ENCODE measurements around the gene UHRF2.
"Not testable (repeated sequence)": the region's sequence is repeated elsewhere in the genome, so short reads cannot be mapped to it uniquely, and the experiment has no call there.

UHRF2 gene

DNA sequence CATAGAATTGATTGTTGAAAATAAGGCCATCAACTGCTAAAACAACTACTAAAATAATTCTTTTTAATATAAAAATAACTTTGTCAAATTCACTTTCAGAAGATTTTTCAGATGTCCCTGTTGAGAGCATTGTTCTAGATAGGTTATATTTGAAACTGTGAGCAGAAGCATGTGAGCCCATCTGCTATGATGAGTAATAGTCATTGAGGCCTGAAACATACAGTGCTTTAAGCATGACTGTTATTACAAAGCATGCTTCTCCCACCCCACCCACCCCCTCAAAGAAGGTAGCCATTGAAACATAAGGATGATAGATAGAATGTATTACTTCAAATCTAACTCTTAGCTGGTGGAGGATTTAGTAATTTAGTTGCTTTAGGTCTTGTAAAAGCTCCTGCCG lies 86.0 kb downstream of the UHRF2 start:
- no peak for DNase-seq

DNA sequence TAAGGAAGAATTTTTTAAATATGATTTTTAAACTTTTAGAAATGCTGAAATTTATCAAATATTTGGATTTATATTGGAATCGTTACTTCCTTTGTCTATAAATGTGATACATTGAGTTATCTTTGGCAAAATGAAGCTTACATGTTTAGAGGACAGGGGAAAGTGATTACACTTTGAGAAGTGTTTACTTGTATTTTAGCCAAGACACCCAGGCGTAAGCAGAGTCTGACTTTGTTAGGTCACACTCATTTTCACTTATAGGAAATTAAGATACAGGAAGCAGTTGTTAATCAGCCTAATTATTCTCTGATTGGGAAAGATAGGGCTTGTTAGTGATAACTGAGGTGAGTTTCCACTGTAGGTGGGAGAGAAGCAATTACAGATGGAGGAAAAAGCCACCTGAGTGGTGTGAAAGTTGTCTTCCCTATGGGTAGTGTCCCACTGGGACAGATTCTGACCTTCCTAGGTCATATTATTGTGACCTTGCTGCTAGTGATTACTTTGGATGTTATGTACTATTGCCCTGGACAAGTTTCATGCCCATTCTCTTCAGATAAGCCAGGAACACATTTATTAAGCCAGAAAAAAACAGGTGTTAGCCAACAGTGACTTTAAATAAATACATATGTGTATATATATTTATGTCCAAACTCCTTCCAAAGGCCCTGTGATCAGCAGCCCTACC lies 88.7 kb downstream of the UHRF2 start:
- DNase-seq, result no peak

DNA sequence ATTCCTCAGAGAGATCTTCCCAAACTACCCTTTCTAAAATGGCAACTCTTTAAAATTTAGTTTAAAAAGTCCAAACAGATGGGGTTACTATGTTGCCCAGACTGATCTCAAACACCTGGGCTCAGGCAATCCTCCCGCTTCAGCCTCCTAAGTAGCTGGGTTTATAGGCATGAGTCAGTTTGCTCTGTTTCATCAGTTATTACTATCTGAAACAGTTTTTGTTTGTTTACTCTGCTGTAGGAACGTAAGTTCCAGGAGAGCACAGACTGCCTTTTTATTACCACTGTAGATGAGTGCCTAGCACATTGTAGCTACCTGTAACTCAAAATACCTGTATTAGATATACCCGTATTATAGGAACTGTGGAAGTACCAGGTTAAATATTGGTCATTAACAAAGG lies 89.4 kb downstream of the UHRF2 start:
- no peak for DNase-seq

DNA sequence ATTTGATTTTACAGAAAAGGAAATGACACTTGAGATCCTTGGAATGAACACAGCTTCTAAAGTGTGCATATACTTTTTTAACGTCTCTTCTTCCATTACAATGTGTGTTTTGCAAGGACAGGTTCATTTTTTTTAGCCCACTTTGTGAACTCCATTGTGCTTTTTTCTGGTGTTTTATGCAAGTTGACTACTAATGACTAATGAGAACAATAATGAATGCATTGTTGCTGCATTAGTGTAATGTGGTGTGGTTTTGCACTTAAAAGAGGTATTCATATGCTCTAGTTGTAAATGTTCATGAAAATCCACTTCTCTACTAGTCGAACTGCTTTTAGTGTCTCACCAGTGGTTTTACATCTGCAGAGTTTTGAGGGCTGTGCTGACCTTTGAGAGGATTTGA lies 93.6 kb downstream of the UHRF2 start:
- no peak for DNase-seq

DNA sequence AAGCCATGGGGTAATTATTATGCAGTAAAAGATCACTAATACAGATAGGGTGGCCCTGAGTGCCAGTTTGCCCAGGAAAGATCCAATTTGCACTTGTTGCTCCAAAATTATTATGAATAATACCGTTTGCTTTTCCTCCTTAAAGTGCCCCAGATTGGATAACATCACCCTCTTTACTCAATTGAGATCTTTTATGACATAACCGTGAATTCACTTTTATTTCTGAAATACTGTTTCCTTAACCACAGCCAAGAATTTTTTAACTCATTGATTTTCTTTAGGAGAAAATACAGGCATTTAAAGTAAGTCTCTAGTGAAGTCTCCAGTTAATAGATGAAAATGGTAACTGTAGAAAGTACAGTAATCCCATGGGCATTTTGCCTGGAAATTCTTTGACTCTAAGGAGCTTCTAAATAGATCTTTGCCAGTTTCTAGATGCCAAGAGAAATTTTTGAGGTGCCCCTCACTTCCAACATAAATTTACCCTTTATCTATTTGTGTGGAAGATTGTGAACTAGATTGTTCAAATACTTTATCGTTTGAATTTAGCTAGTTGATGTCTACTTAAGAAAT lies 99.2 kb downstream of the UHRF2 start:
- DNase-seq, result no peak

DNA sequence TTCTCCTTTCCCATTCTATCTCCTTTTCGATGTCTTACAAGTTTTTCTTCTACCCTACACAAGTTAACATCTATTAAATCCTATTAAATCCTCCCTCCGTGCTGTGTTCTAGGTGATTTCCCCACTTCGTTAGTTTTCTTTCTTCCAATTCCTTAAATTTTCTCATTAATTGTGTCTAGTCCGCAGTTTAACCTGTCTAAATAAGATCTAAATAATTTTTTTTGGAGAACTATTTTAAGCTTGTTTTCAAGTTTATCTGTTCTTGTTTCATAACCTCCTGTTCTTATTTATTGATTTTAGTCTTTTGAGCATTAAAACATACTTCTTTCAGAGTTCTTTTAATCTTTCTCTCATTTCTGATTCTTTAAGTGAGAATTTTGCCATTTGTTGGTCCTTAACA lies 109.3 kb downstream of the UHRF2 start:
- DNase-seq, result no peak

DNA sequence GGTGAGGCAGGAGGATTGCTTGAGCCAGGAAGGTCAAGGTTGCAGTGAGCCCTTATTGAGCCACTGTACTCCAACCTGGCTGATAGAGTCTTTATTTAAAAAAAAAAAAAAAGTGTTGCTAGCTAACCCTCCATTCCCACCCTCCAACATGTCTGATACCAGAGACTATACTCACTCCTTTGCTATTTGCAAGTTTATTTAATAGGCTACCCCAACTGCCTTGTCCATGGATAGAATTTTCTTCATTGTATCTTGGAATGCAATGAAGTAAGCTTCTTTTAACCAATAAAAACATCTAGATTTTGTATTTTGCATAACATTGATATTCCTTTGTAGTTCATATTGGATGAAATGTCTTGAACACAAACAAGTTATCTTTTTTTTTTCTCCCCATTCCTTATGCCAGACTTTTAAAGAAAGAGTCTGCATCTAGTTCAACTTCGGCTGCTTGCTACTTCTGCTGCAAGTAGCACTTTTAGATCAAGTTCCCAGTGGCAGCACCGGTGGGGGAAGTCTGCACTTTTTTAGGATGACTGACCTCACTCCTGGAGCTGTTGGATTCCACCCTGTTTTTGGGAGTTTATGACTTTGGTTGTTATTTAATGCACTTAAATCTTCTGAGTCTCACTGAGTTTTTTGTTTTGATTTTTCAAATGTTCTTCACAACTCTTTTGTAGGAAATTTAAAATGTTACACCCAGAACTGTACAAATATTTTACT lies 112.5 kb downstream of the UHRF2 start:
- no peak for DNase-seq

DNA sequence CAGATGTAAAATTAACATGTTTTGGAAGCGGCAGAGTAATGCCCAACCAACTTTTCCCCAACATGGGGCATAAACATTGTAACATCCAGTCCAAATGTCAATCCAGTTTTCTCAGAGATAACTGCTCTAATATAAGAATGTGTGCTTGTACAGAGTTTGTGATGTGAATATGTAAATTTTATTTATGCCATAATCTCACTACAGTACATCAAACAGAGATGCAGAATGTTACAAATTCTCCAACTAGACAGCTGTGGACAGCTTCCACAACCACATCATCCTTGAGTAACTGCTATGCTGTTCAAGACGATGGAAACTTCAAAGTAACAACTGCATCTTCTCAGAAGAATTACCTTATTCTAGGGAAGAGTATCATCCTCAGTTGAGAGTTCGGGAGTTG lies 122.6 kb downstream of the UHRF2 start:
- DNase-seq, result no peak

DNA sequence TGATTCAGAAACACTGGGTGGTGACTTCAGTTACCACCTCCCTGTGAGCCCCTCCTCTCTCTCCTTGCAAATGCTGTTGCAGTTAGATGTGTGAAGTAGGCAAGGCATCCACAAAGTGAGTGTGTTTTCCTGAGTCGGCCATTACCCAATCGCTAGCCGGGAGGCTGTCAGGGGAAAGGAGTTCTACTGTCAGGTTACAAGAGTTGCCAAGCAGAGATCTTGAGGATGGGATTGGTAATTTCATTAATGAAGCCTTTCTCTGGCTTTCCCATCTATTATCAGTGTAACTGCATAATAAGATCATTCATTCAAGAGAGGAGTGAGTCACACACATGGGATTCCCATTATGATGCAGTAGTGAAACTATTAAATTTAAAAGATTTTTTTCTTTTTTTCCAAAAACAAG lies 125.7 kb downstream of the UHRF2 start:
- no peak for DNase-seq

DNA sequence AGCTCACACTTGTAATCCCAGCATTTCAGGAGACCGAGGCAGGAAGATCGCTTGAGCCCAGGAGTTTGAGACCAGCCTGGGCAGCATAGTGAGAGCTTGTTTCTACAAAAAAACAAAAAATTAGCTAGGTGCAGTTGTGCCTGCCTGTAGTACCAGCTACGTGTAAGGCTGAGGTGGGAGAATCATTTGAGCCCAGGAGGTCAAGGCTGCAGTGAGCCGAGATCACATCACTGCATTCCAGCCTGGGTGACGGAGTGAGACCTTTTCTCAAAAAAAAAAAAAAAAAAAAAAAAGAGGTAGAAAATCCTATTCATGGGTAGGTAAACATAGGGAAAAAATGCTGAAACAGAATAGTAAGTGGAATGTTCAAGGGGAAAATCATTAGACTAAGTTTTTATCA lies 129.6 kb downstream of the UHRF2 start:
- not testable (repeated sequence) for DNase-seq

DNA sequence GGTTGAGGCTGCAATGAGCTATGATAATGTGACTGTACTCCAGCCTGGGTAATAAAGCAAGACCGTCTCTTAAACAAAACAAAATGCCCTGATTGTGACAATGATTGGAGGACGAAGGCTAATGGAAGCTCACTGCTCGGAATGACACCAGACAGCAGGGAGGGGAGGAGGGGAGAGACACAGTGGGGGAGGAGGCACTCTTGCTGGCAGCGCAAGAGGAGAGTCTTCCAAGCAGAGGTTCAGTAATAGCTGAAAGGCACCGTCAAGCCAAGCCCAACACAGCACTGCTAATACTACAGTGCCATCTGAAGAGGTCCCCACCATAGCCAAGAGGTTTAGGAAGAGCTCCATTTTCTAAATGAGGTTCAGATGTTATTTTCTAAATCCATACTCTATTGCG lies 130.2 kb downstream of the UHRF2 start:
- no peak for DNase-seq

DNA sequence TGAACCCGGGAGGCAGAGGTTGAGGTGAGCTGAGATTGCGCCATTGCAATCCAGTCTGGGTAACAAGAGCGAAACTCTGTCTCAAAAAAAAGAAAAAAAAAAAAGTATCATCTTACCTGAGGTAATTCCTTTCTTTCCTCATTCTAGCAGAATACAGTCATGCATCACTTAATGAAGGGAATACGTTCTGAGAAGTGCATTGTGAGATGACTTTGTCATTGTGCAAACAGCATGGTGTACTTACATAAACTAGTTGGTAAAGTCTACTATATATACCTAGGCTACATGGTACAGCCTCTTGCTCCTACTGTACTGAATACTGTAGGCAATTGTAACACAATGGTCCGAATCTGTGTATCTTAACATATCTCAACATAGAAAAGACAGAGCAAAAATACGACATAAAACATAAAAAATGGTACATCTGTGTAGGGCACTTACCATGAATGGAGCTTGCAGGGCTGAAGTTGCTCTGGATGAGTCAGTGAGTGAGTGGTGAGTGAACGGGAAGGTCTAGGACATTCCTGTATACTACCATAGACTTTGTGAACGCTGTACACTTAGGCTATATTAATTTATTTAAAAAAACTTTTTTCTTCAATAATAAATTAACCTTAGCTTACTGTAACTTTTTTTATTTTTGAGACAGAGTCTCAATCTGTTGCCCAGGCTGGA lies 132.2 kb downstream of the UHRF2 start:
- DNase-seq, result no peak

DNA sequence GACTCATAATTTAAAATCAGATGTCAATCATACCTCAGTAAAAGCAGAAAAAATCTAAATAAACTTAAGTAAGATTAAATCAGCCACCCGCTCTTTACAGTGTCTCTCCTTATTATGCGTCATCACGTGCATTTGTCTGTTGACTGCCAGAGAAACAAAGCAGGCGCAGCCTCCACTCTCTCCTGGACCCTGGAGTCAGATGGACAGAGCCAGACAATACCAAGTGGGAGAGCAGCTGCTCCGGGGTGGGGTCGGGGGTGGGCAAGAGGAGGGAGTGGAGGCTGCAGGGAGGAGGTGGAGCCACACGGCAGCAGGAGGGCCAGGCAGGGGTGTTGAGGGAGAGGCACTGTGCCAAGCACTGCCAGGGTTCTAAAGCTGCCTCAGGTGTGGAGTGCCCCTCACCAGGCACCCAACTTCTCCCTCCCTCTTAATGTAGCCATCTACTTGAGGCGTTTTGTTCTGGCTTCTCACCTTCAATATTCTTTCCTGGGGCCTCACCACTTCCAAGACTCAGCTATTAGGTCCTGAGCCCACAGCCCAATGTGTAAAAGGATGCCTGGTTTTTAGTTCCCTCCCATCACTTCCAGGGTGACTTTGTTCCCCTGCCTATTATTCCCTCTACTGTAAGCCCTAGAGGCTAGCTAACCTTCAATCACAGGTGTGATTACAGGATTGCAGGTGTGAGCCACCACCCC lies 136.3 kb downstream of the UHRF2 start:
- no peak for DNase-seq

DNA sequence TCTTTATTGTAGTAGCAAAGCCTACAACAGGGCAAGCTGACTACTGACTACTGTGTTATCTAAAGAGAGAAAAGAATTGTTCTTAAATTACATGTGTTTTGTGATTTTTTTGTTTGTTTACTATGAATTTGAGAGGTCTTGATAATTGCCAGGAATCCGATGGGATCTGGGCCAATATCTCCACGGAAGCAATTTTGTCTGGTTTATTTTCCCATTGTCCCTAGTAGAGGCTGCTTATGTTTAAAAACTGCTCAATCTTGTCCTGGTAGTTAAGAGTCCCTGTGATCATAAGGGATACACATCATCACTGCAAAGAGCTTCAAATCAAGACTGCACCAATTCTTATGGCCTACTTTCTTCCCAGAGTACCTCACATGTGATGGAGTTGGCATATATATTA lies 138.1 kb downstream of the UHRF2 start:
- no peak for DNase-seq

DNA sequence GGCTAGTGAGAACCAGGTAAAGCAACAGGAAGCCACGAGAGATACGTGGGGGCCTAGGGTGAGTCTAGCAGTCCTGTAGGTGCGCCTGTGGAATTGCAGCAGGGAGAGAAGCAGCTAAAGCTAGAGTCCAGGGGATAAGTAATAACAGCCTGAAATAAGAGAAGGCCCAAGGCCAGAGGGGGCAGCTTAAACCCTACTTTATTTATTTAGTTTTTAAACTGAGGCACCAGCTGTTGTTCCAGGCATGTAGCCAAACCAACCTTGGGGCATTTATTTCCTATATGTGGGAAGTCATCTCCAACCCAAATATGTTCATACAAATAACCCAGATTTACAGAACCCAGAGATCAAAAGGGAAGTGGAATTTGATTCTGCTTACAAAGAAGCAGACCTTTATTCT lies 139.0 kb downstream of the UHRF2 start:
- peak; percentile 13 for DNase-seq

DNA sequence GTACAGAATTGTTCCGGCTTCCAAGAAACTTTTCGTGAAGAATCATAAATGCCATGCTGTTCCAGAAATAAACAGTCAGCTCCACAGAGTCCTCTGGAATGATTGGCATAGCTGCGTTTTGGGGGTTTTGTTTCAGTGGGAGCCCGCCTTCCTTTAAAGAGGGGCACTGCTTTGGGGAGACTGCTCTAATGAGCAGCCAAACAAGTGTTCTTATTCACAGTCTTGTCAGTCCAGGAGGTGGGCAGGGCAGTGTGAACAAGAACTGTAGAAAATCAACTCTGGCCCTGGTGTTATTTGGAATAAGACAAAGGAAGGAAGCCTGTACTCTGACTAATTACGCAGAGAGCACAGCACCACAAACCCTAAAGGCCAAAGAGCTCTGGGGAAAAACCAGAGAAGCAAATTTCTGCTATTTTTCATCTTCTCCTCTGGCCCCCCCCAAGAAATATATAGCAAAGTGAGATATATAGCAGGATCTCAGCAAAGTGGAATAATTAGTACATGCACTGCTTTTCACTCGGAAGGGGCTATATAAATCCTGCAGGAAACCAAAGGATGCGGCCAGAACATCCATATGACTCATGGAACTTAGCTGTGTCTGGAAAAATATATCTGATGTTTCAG lies 139.6 kb downstream of the UHRF2 start:
- no peak for DNase-seq

DNA sequence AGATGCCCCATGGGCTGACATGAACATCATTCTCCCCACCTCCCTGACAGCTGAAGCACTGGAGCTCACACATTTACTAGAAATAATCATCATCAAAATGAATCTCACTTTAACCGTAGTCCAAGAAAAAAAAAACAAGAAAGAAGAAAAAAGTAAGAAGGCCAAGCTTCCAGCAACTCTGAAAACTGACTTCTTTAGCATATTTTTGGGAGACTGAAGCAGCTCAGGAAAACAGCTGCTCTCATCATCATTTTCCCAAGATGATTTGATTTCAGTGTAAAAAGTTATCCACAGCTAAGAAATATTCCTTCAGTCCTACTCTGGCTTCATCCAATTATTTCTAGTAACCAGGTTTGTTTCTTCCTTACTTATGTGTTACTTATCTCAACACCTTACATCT lies 140.9 kb downstream of the UHRF2 start:
- no peak for DNase-seq

Measured in NCI-H2171 treated with DMSO at 0.1 percent for 48 hours (cell line).